HepG2 (cell line): ENCODE data around the gene CTAG2. TPM values are rescaled to one million over a fixed set of nuclear protein-coding genes. Genes with fewer than 3 reads are reported as not detected.

Source experiments
- ATAC-seq: fragments of 200-7000 bp; cut with Tn5 transposase; 3 replicates; pipeline ENCODE4 v1.9.1; 2020; ENCODE audit warnings: mild to moderate bottlenecking, moderate library complexity
- BruUV-seq: library from RNA; stranded (reverse); fragments of 400-500 nt; replicated peaks from 2 replicates; lab custom pipeline; 2021; lab: Mats Ljungman, UMichigan
- CTCF ChIA-PET: fragments of 300-600 bp; formaldehyde crosslinking; extraction: SDS; loops from one replicate; lab custom pipeline; 2021; ENCODE audit warnings: low total read pairs, inconsistent platforms, low intra/inter-chr PET ratio; lab: Yijun Ruan, JAX
- POLR2A ChIA-PET: fragments of 350-600 bp; sonication (Branson Sonifier 250); formaldehyde crosslinking; loops from one replicate; lab custom pipeline; 2020; ENCODE audit warnings: antibody characterized with exemption, inconsistent platforms; lab: Yijun Ruan, JAX
- DNase-seq: peaks from one replicate; pipeline ENCODE4 v3.0.0-alpha.2; 2015; ENCODE audit warnings: low spot score
- FAIRE-seq: peaks from 3 replicates; lab custom pipeline; 2011; peaks lifted over from hg19 to GRCh38; lab: Jason Lieb, UNC
- H2AFZ ChIP-seq: one replicate; pipeline ENCODE4 v1.6.1; 2011; ENCODE audit warnings: low read length, inconsistent platforms
- H3K27ac ChIP-seq: fragments of 300-600 bp; 3 replicates; pipeline ENCODE4 v1.8.0; 2011; ENCODE audit warnings: mixed run types, mild to moderate bottlenecking, mixed read lengths, low read length, inconsistent platforms; ENCODE audit not compliant: insufficient read depth; ENCODE audit errors: extremely low read length
- H3K27me3 ChIP-seq, 2 experiments: fragments of 200-600 bp in 1 of 2; 2 replicates in 1 of 2; 3 replicates in 1 of 2; pipeline versions ENCODE4 v1.6.0 to v1.8.0; 2011; ENCODE audit warnings: low read length in 2 of 2, mild to moderate bottlenecking in 2 of 2, moderate library complexity in 2 of 2, inconsistent platforms in 1 of 2; ENCODE audit not compliant: insufficient read depth in 2 of 2, control insufficient read depth in 1 of 2
- H3K36me3 ChIP-seq, 2 experiments: fragments of 200-600 bp in 1 of 2; replicated peaks in 1 of 2; 2 replicates in 1 of 2; 3 replicates in 1 of 2; pipeline versions ENCODE4 v1.5.1 to v1.8.0; 2011; ENCODE audit warnings: low read length in 2 of 2, inconsistent platforms in 1 of 2; ENCODE audit not compliant: insufficient read depth in 2 of 2, control insufficient read depth in 1 of 2
- H3K4me1 ChIP-seq: 2 replicates; pipeline ENCODE4 v1.5.1; 2012; ENCODE audit warnings: low read length, inconsistent platforms; ENCODE audit not compliant: insufficient read depth
- H3K4me2 ChIP-seq: 2 replicates; pipeline ENCODE4 v1.6.0; 2011; ENCODE audit warnings: low read depth, low read length, inconsistent platforms
- H3K4me3 ChIP-seq, 3 experiments: fragments of 200-600 bp in 1 of 3; sonication (generic), shearing (Covaris generic) in 1 of 3; replicated peaks in 1 of 3; 2 replicates each; pipeline ENCODE4 v1.5.1; 2011 to 2016; ENCODE audit warnings: low read length in 3 of 3, inconsistent platforms in 2 of 3, low read depth in 2 of 3, mild to moderate bottlenecking in 2 of 3, control low read depth in 1 of 3, mixed read lengths in 1 of 3; ENCODE audit not compliant: insufficient read depth in 1 of 3
- H3K79me2 ChIP-seq: one replicate; pipeline ENCODE4 v1.6.1; 2011; ENCODE audit warnings: low read length, inconsistent platforms; ENCODE audit not compliant: insufficient read depth
- H3K9ac ChIP-seq: 2 replicates; pipeline ENCODE4 v1.6.0; 2011; ENCODE audit warnings: mild to moderate bottlenecking, low read depth, low read length, inconsistent platforms; ENCODE audit not compliant: insufficient read depth
- H3K9me3 ChIP-seq: 2 replicates; pipeline ENCODE4 v1.5.1; 2012; ENCODE audit warnings: mild to moderate bottlenecking, low read length
- H4K20me1 ChIP-seq: 2 replicates; pipeline ENCODE4 v1.6.0; 2011; ENCODE audit warnings: inconsistent platforms, mild to moderate bottlenecking, low read length, moderate library complexity; ENCODE audit not compliant: insufficient read depth
- BRCA1 ChIP-seq: sonication (generic); formaldehyde crosslinking; IDR thresholded peaks from 2 replicates; pipeline ENCODE4 v1.4.0; 2020; ENCODE audit warnings: missing genetic modification reagents
- EHMT2 ChIP-seq: fragments of 200-600 bp; sonication (generic); IDR thresholded peaks from 2 replicates; pipeline ENCODE4 v1.7.0; 2017; ENCODE audit warnings: antibody characterized with exemption, low read depth, low read length, borderline replicate concordance
- ESRRA ChIP-seq: sonication (generic); formaldehyde crosslinking; IDR thresholded peaks from 2 replicates; pipeline ENCODE4 v1.5.1; 2020; ENCODE audit warnings: mild to moderate bottlenecking, low read depth, missing genetic modification reagents
- FOXK1 ChIP-seq: sonication (generic); formaldehyde crosslinking; IDR thresholded peaks from 2 replicates; pipeline ENCODE4 v1.4.0; 2020; ENCODE audit warnings: low read depth, missing genetic modification reagents, borderline replicate concordance
- GPBP1L1 ChIP-seq: sonication (generic); formaldehyde crosslinking; IDR thresholded peaks from 2 replicates; pipeline ENCODE4 v1.5.0; 2020; ENCODE audit warnings: mild to moderate bottlenecking, missing genetic modification reagents
- KLF9 ChIP-seq: IDR thresholded peaks from 2 replicates; pipeline ENCODE4 v1.6.1; 2016; ENCODE audit warnings: low read depth
- NBN ChIP-seq: fragments of 450-650 bp; conservative IDR thresholded peaks from 2 replicates; pipeline ENCODE4 v1.6.1; 2017
- PRDM4 ChIP-seq: sonication (generic); formaldehyde crosslinking; IDR thresholded peaks from 2 replicates; pipeline ENCODE4 v1.9.0; 2021; ENCODE audit warnings: missing genetic modification reagents, borderline replicate concordance
- U2AF2 ChIP-seq: fragments of 200-400 bp; formaldehyde crosslinking; IDR thresholded peaks from 2 replicates; pipeline ENCODE4 v1.6.1; 2017; ENCODE audit warnings: low read depth, mild to moderate bottlenecking, low read length
- ZBTB25 ChIP-seq: IDR thresholded peaks from 2 replicates; pipeline ENCODE4 v1.6.1; 2018; ENCODE audit warnings: missing genetic modification reagents
- ZNF20 ChIP-seq: sonication (generic); formaldehyde crosslinking; IDR thresholded peaks from 2 replicates; pipeline ENCODE4 v1.4.0; 2020; ENCODE audit warnings: mild to moderate bottlenecking, moderate library complexity, missing genetic modification reagents
- ZNF337 ChIP-seq: sonication (generic); formaldehyde crosslinking; IDR thresholded peaks from 2 replicates; pipeline ENCODE4 v1.5.1; 2020; ENCODE audit warnings: missing genetic modification reagents, low read depth, mild to moderate bottlenecking, borderline replicate concordance
- ZNF512 ChIP-seq: sonication (generic); formaldehyde crosslinking; IDR thresholded peaks from 2 replicates; pipeline ENCODE4 v1.4.0; 2020; ENCODE audit warnings: mild to moderate bottlenecking, missing genetic modification reagents
- ZNF710 ChIP-seq: sonication (generic); formaldehyde crosslinking; IDR thresholded peaks from 2 replicates; pipeline ENCODE4 v1.5.0; 2020; ENCODE audit warnings: mild to moderate bottlenecking, missing genetic modification reagents, borderline replicate concordance
- ZNF720 ChIP-seq: sonication (generic); formaldehyde crosslinking; IDR thresholded peaks from 2 replicates; pipeline ENCODE4 v1.4.0; 2020; ENCODE audit warnings: missing genetic modification reagents
- ZNF746 ChIP-seq: sonication (generic); formaldehyde crosslinking; IDR thresholded peaks from 2 replicates; pipeline ENCODE4 v1.8.0; 2022; ENCODE audit warnings: mild to moderate bottlenecking, missing genetic modification reagents
- WGBS: methylation state at CpG from one replicate; pipeline ENCODE4 v1.1.6; 2017; ENCODE audit warnings: low lambda C conversion rate; 5-methylcytosine and 5-hydroxymethylcytosine counted together
- in situ Hi-C: cut with HindIII; loops from 2 replicates; pipeline ENCODE4 v1.10.0; 2017; ENCODE audit warnings: low pct_unique_long_range_greater_than_20kb; ENCODE audit not compliant: extremely low pct_ligation_motif_present
- intact Hi-C: fragments of 100-400 bp; cut with micrococcal nuclease; formaldehyde crosslinking; loops from one replicate; pipeline ENCODE4 v1.10.0; 2022; ENCODE audit not compliant: unreplicated experiment
- polyA plus RNA-seq, 8 experiments: library from polyadenylated mRNA; depleted of rRNA in 3 of 8; stranded (reverse) in 7 of 8; unstranded in 1 of 8; fragments of >200 nt; fragmentation: Illumina TruSeq in 4 of 8; extraction: Trizol in 4 of 8; gene quantifications; 2 replicates each; pipeline versions ENCODE4 v1.2.1 to v1.2.3, GENCODE V29; 2011 to 2016; ENCODE audit warnings: low read depth in 4 of 8, missing spikeins in 1 of 8, mixed read lengths in 1 of 8; ENCODE audit not compliant: insufficient read depth in 1 of 8
- total RNA-seq, 5 experiments: library from RNA; depleted of rRNA; stranded (reverse); fragments of >200 nt; fragmentation: Illumina TruSeq; extraction: Trizol; gene quantifications; 2 replicates each; pipeline ENCODE4 v1.2.3, GENCODE V29; 2016; ENCODE audit warnings: low read depth in 1 of 5

Gene CTAG2
- total and polyA plus RNA-seq, 2 of the 13 experiments (the other 11 are each of a cell fraction or from before 2014, with no cell fraction given), result not detected

GRCh38 chrX:154658957-154659356 lies 5.6 kb upstream of the CTAG2 start:
- in situ Hi-C loops (no loop called here), intact Hi-C loops (no loop called here)
- no peaks in the 10 kb centered on the region for H4K20me1 ChIP-seq
- H3K4me1 ChIP-seq, result no peaks in the 10 kb centered on the region
- H3K4me3 ChIP-seq, result no peak overlapping the region
- DNase-seq (no peak), ATAC-seq (no peak), FAIRE-seq (no peak)
- H3K9ac ChIP-seq, result no peak overlapping the region
- H3K36me3 ChIP-seq, result no peaks in the 10 kb centered on the region
- POLR2A ChIA-PET, result no interaction called here
- no peak overlapping the region for H3K4me2 ChIP-seq
- 9% methylated on average over 9 of the region's 11 CpGs for WGBS
- H3K9me3 ChIP-seq, result no peaks in the 10 kb centered on the region
- BruUV-seq, result no TSS peak
- CTCF ChIA-PET, result no interaction called here
- no peaks in the 10 kb centered on the region; a peak in 1 of 5 replicates for H3K27me3 ChIP-seq
- H3K79me2 ChIP-seq, result no peaks in the 10 kb centered on the region
- no peak overlapping the region for H2AFZ ChIP-seq
- no peak overlapping the region for H3K27ac ChIP-seq
- TF ChIP-seq ESRRA (CRISPR knock-in tag) (no peak), U2AF2 (no peak), ZNF710 (CRISPR knock-in tag) (no peak), PRDM4 (CRISPR knock-in tag) (no peak), ZNF512 (CRISPR knock-in tag) (no peak), BRCA1 (CRISPR knock-in tag) (no peak), ZNF746 (CRISPR knock-in tag) (no peak), ZNF20 (CRISPR knock-in tag) (no peak), FOXK1 (CRISPR knock-in tag) (no peak), EHMT2 (no peak), NBN (no peak), KLF9 (CRISPR knock-in tag) (no peak), ZNF720 (CRISPR knock-in tag) (no peak), ZBTB25 (CRISPR knock-in tag) (no peak), GPBP1L1 (no peak), ZNF337 (CRISPR knock-in tag) (no peak)
